WTC11 (cell line): ENCODE results near the gene C1QC. TPM values are rescaled to one million over a fixed set of nuclear protein-coding genes. Genes with fewer than 3 reads are reported as not detected.

ENCODE experiments used
- ATAC-seq: fragments of 200-7000 bp; cut with Tn5 transposase; 2 replicates; pipeline ENCODE4 v1.10.0; 2021; ENCODE audit warnings: mild to moderate bottlenecking, moderate library complexity
- CTCF ChIA-PET: fragments of 300-600 bp; sonication (Branson Sonifier 250); formaldehyde crosslinking; loops from one replicate; lab custom pipeline; 2021; ENCODE audit warnings: antibody characterized with exemption; lab: Charles Lee
- POLR2A ChIA-PET: fragments of 350-600 bp; sonication (Branson Sonifier 250); formaldehyde crosslinking; loops from one replicate; lab custom pipeline; 2021; ENCODE audit warnings: antibody characterized with exemption; lab: Charles Lee
- DNase-seq: peaks from one replicate; pipeline ENCODE4 v3.0.0; 2021; ENCODE audit warnings: low spot score
- H3K27ac Mint-ChIP-seq: 2 replicates; pipeline ENCODE4 v1.8.0; 2021; ENCODE audit warnings: mixed read lengths
- H3K27me3 Mint-ChIP-seq: 2 replicates; pipeline ENCODE4 v1.8.0; 2021; ENCODE audit warnings: low read depth, mild to moderate bottlenecking, moderate library complexity, mixed read lengths
- H3K36me3 Mint-ChIP-seq: 2 replicates; pipeline ENCODE4 v1.8.0; 2021; ENCODE audit warnings: mixed read lengths
- H3K4me1 Mint-ChIP-seq: 2 replicates; pipeline ENCODE4 v1.8.0; 2022; ENCODE audit warnings: mixed read lengths
- H3K4me3 Mint-ChIP-seq: 2 replicates; pipeline ENCODE4 v1.8.0; 2021; ENCODE audit warnings: mild to moderate bottlenecking, moderate library complexity, mixed read lengths
- H3K9me3 Mint-ChIP-seq: 2 replicates; pipeline ENCODE4 v1.8.0; 2021; ENCODE audit warnings: mixed read lengths
- CREM ChIP-seq: sonication (generic); formaldehyde crosslinking; IDR thresholded peaks from 2 replicates; pipeline ENCODE4 v1.8.1; 2022; ENCODE audit warnings: mild to moderate bottlenecking, missing genetic modification reagents, moderate library complexity
- E2F4 ChIP-seq: sonication (generic); formaldehyde crosslinking; IDR thresholded peaks from 2 replicates; pipeline ENCODE4 v1.8.1; 2022; ENCODE audit warnings: low read depth, mild to moderate bottlenecking, moderate library complexity, missing genetic modification reagents, borderline replicate concordance
- ELF4 ChIP-seq: sonication (generic); formaldehyde crosslinking; IDR thresholded peaks from 2 replicates; pipeline ENCODE4 v1.8.1; 2022; ENCODE audit warnings: low read depth, mild to moderate bottlenecking, moderate library complexity, missing genetic modification reagents
- FOXP1 ChIP-seq: sonication (generic); formaldehyde crosslinking; IDR thresholded peaks from 2 replicates; pipeline ENCODE4 v1.8.0; 2022; ENCODE audit warnings: missing genetic modification reagents, mild to moderate bottlenecking, moderate library complexity, borderline replicate concordance
- GRHL2 ChIP-seq: fragments of 250-450 bp; sonication (Bioruptor Pico); IDR thresholded peaks from 2 replicates; pipeline ENCODE4 v1.8.0; 2022; ENCODE audit warnings: mild to moderate bottlenecking, moderate library complexity; ENCODE audit not compliant: insufficient replicate concordance, severe bottlenecking
- NFATC4 ChIP-seq: fragments of 250-450 bp; sonication (Bioruptor Pico); IDR thresholded peaks from 2 replicates; pipeline ENCODE4 v1.9.0; 2021; ENCODE audit warnings: mild to moderate bottlenecking
- NR2C2 ChIP-seq: sonication (generic); formaldehyde crosslinking; IDR thresholded peaks from 2 replicates; pipeline ENCODE4 v1.8.0; 2022; ENCODE audit warnings: mild to moderate bottlenecking, missing genetic modification reagents
- PRDM15 ChIP-seq: sonication (generic); formaldehyde crosslinking; IDR thresholded peaks from 2 replicates; pipeline ENCODE4 v1.8.0; 2022; ENCODE audit warnings: missing genetic modification reagents
- SMAD4 ChIP-seq: sonication (generic); formaldehyde crosslinking; IDR thresholded peaks from 2 replicates; pipeline ENCODE4 v1.8.0; 2022; ENCODE audit warnings: mild to moderate bottlenecking, missing genetic modification reagents
- ZBTB43 ChIP-seq: sonication (generic); formaldehyde crosslinking; IDR thresholded peaks from 2 replicates; pipeline ENCODE4 v1.8.1; 2023; ENCODE audit warnings: mild to moderate bottlenecking, missing genetic modification reagents
- ZMAT4 ChIP-seq: fragments of 250-450 bp; sonication (Bioruptor Pico); IDR thresholded peaks from 2 replicates; pipeline ENCODE4 v1.9.0; 2021; ENCODE audit warnings: mild to moderate bottlenecking
- ZNF416 ChIP-seq: fragments of 250-450 bp; sonication (Bioruptor Pico); IDR thresholded peaks from 2 replicates; pipeline ENCODE4 v1.9.0; 2021; ENCODE audit warnings: mild to moderate bottlenecking, inconsistent platforms
- ZSCAN18 ChIP-seq: fragments of 250-450 bp; sonication (Bioruptor Pico); IDR thresholded peaks from 2 replicates; pipeline ENCODE4 v2.1.2; 2022; ENCODE audit warnings: mild to moderate bottlenecking, moderate library complexity
- total RNA-seq: library from RNA; stranded (reverse); gene quantifications from 3 replicates; pipeline ENCODE4 v1.2.3, GENCODE V29; 2021
- TF ChIP-seq, protein P1 (sequence below): fragments of 250-450 bp; sonication (Bioruptor Pico); IDR thresholded peaks from 2 replicates; pipeline ENCODE4 v1.9.0; 2021; ENCODE audit warnings: mild to moderate bottlenecking, borderline replicate concordance
- TF ChIP-seq, protein P2 (sequence below): sonication (generic); formaldehyde crosslinking; IDR thresholded peaks from 2 replicates; pipeline ENCODE4 v1.8.1; 2023; ENCODE audit warnings: mild to moderate bottlenecking, missing genetic modification reagents, moderate library complexity
- TF ChIP-seq, protein P3 (sequence below): sonication (generic); formaldehyde crosslinking; IDR thresholded peaks from 2 replicates; pipeline ENCODE4 v1.8.0; 2022; ENCODE audit warnings: mild to moderate bottlenecking, missing genetic modification reagents

C1QC gene
- total RNA-seq, 1 experiment from 2014 or later: 0.28 TPM

DNA sequence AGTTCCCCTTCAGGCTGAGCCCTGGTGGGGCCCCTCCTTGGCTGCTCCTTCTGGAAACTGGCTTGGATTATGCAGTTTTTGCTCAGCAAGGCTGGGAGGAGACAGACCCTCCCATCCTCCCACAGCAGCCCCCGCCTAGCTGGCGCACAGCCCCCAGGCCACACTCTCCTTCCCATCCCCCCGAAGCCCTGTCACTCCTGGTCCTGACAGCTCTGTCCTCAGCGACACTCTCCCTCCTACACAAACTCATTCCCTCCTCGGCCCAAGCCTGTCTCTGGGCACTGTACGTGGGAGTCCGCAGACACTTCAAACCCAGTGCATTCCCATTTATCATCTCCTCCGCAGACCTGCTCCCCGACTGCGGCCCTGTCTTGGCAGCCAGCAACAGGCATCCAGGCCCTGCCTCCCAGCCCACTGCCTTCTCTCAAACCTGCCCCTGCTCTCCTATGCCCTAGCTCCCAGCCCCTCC is 42.2 kb downstream of the C1QC start:
- POLR2A ChIA-PET: no interaction called here
- H3K36me3 Mint-ChIP-seq: no peaks in the 10 kb centered on the region
- DNase-seq: no peak
- ATAC-seq: 0 out of 2 replicates have a peak, but pooled peaks have one; percentile 28
- H3K27me3 Mint-ChIP-seq: no peaks in the 10 kb centered on the region
- CTCF ChIA-PET: interaction anchor here (1.9 to 2.8 kb wide), 2 partner anchors 9 to 19 kb away, joined by 4 to 16 read pairs; no protein-coding TSS in a partner anchor
- TF ChIP-seq NFATC4 (CRISPR knock-in tag) (no peak), ZNF416 (CRISPR knock-in tag) (no peak), SMAD4 (CRISPR knock-in tag) (no peak)
- no peak overlapping the region for H3K4me3 Mint-ChIP-seq
- peaks cover 6% of the 10 kb centered on the region for H3K4me1 Mint-ChIP-seq
- H3K27ac Mint-ChIP-seq: no peak overlapping the region
- H3K9me3 Mint-ChIP-seq: no peaks in the 10 kb centered on the region

DNA sequence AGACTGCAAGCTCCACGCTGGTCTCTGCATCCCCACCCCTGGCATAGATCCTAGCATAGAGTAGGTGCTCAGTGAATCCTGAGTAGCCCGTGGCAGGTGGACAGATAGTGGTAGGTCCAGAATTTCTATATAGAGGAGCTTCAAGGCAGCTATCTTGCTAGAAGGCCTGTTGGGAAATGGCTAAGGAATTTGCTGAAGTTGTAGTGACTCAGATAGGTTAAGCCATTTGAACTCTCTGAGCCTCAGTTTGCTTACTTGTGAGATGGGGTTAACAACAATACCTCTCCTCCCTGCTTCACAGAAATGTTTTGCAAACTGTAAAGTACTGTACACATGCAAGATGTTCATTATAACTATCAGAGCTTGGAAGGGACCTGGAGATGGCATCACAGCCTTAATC is 43.8 kb downstream of the C1QC start:
- POLR2A ChIA-PET: no interaction called here
- ATAC-seq: no peak
- H3K4me3 Mint-ChIP-seq: no peak overlapping the region
- peaks cover 6% of the 10 kb centered on the region for H3K4me1 Mint-ChIP-seq
- H3K9me3 Mint-ChIP-seq: no peaks in the 10 kb centered on the region
- H3K27me3 Mint-ChIP-seq: no peaks in the 10 kb centered on the region
- CTCF ChIA-PET: interaction anchor here (2.7 kb wide), 1 partner anchor 17 kb away, joined by 11 read pairs; no protein-coding TSS in a partner anchor
- TF ChIP-seq GRHL2 (CRISPR knock-in tag): no peak
- TF ChIP-seq ZSCAN18: no peak
- no peak for TF ChIP-seq NR2C2 (CRISPR knock-in tag)
- TF ChIP-seq FOXP1: no peak
- TF ChIP-seq, protein P1, sequence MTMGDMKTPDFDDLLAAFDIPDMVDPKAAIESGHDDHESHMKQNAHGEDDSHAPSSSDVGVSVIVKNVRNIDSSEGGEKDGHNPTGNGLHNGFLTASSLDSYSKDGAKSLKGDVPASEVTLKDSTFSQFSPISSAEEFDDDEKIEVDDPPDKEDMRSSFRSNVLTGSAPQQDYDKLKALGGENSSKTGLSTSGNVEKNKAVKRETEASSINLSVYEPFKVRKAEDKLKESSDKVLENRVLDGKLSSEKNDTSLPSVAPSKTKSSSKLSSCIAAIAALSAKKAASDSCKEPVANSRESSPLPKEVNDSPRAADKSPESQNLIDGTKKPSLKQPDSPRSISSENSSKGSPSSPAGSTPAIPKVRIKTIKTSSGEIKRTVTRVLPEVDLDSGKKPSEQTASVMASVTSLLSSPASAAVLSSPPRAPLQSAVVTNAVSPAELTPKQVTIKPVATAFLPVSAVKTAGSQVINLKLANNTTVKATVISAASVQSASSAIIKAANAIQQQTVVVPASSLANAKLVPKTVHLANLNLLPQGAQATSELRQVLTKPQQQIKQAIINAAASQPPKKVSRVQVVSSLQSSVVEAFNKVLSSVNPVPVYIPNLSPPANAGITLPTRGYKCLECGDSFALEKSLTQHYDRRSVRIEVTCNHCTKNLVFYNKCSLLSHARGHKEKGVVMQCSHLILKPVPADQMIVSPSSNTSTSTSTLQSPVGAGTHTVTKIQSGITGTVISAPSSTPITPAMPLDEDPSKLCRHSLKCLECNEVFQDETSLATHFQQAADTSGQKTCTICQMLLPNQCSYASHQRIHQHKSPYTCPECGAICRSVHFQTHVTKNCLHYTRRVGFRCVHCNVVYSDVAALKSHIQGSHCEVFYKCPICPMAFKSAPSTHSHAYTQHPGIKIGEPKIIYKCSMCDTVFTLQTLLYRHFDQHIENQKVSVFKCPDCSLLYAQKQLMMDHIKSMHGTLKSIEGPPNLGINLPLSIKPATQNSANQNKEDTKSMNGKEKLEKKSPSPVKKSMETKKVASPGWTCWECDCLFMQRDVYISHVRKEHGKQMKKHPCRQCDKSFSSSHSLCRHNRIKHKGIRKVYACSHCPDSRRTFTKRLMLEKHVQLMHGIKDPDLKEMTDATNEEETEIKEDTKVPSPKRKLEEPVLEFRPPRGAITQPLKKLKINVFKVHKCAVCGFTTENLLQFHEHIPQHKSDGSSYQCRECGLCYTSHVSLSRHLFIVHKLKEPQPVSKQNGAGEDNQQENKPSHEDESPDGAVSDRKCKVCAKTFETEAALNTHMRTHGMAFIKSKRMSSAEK (CRISPR knock-in tag): no peak
- TF ChIP-seq, protein P2, sequence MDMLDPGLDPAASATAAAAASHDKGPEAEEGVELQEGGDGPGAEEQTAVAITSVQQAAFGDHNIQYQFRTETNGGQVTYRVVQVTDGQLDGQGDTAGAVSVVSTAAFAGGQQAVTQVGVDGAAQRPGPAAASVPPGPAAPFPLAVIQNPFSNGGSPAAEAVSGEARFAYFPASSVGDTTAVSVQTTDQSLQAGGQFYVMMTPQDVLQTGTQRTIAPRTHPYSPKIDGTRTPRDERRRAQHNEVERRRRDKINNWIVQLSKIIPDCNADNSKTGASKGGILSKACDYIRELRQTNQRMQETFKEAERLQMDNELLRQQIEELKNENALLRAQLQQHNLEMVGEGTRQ (CRISPR knock-in tag): no peak
- H3K27ac Mint-ChIP-seq: no peak overlapping the region
- H3K36me3 Mint-ChIP-seq: no peaks in the 10 kb centered on the region
- DNase-seq: no peak

GRCh38 chr1:22688466-22688865 is 45.0 kb downstream of the C1QC start:
- no peak for DNase-seq
- H3K9me3 Mint-ChIP-seq: no peaks in the 10 kb centered on the region
- ATAC-seq: no peak
- H3K27ac Mint-ChIP-seq: no peak overlapping the region
- H3K36me3 Mint-ChIP-seq: no peaks in the 10 kb centered on the region
- H3K4me1 Mint-ChIP-seq: peaks cover 6% of the 10 kb centered on the region
- H3K4me3 Mint-ChIP-seq: no peak overlapping the region
- H3K27me3 Mint-ChIP-seq: no peaks in the 10 kb centered on the region
- POLR2A ChIA-PET: no interaction called here
- CTCF ChIA-PET: interaction anchor here (0.9 to 2.7 kb wide), 2 partner anchors 16 to 161 kb away, joined by 3 to 11 read pairs; no protein-coding TSS in a partner anchor
- TF ChIP-seq CREM (CRISPR knock-in tag) (no peak), ELF4 (CRISPR knock-in tag) (no peak), ZMAT4 (no peak), PRDM15 (CRISPR knock-in tag) (no peak), ZBTB43 (CRISPR knock-in tag) (no peak), E2F4 (CRISPR knock-in tag) (no peak)
- TF ChIP-seq, protein P3, sequence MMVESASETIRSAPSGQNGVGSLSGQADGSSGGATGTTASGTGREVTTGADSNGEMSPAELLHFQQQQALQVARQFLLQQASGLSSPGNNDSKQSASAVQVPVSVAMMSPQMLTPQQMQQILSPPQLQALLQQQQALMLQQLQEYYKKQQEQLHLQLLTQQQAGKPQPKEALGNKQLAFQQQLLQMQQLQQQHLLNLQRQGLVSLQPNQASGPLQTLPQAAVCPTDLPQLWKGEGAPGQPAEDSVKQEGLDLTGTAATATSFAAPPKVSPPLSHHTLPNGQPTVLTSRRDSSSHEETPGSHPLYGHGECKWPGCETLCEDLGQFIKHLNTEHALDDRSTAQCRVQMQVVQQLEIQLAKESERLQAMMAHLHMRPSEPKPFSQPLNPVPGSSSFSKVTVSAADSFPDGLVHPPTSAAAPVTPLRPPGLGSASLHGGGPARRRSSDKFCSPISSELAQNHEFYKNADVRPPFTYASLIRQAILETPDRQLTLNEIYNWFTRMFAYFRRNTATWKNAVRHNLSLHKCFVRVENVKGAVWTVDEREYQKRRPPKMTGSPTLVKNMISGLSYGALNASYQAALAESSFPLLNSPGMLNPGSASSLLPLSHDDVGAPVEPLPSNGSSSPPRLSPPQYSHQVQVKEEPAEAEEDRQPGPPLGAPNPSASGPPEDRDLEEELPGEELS: no peak
